GM12864 (cell line): ENCODE data around the gene PRKG1.

ENCODE experiments used
- DNase-seq: peaks from one replicate; pipeline ENCODE4 v3.0.0-alpha.2; 2011; ENCODE audit warnings: low read depth
- H3K4me3 ChIP-seq: 2 replicates; pipeline ENCODE4 v1.5.1; 2011; ENCODE audit warnings: mild to moderate bottlenecking, low read depth, low read length, control low read depth
- TF ChIP-seq, protein P1 (sequence below): IDR thresholded peaks from 2 replicates; pipeline ENCODE4 v1.5.1; 2011; ENCODE audit warnings: low read depth, mild to moderate bottlenecking, moderate library complexity, low read length, control low read depth, inconsistent platforms; ENCODE audit errors: missing control alignments

Gene PRKG1

DNA sequence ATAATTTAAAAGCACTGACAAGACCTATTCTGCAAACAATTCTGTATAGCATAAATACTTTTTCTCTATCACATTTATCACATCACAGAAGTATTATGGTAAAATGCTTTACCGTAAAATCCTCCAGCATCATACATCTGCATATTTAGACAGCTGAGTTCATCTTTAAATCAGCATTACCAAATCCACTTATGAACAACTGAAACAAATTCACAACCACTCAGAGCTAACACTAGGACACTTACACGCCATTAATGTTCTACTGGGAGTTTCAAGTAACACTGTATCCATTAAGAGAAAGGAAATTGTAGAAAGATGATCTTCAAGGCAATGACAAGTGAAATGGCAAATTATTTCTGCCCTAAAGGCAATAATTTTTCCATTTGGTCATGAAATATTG is 1134.1 kb downstream of the PRKG1 start:
- H3K4me3 ChIP-seq = no peak overlapping the region
- no peak for DNase-seq
- TF ChIP-seq, protein P1, sequence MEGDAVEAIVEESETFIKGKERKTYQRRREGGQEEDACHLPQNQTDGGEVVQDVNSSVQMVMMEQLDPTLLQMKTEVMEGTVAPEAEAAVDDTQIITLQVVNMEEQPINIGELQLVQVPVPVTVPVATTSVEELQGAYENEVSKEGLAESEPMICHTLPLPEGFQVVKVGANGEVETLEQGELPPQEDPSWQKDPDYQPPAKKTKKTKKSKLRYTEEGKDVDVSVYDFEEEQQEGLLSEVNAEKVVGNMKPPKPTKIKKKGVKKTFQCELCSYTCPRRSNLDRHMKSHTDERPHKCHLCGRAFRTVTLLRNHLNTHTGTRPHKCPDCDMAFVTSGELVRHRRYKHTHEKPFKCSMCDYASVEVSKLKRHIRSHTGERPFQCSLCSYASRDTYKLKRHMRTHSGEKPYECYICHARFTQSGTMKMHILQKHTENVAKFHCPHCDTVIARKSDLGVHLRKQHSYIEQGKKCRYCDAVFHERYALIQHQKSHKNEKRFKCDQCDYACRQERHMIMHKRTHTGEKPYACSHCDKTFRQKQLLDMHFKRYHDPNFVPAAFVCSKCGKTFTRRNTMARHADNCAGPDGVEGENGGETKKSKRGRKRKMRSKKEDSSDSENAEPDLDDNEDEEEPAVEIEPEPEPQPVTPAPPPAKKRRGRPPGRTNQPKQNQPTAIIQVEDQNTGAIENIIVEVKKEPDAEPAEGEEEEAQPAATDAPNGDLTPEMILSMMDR = no peak

DNA sequence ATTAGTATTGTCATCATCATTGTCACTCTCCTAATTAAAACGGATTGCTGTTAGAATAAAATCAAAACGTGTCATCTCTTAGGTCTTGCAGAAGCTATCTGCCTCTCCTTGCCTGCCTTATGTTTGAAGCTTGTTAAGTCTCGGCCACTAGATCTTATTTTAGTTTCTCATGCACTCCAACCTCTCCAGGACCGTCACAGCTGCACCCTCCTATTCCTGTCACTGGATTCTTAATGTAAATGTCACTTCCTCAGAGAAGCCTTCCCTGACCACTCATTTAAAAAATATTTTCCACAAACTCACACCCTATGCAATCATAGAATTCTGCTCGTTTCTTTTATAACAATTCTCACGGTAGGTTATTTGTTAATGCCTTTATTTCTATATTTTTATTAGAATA is 1135.9 kb downstream of the PRKG1 start:
- TF ChIP-seq, protein P1 = no peak
- no peak for DNase-seq

DNA sequence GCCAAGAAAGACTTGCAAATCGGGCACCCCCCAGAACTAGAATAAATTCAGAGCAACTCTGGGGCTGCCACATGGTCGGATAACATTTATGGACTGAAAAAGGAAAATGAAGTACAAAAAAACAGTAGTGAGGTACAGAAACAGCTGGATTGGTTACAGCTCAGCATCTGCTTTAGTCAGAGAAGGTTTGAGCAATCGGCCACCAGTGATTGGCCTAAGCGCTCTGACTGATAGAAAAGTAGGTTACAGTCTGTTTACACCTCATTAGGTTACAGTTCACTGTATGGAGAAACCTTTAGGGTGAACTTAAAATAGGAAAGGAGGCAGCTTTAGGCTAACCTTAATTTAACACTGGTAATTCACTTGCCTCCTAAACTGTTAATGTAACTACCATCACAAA is 1137.8 kb downstream of the PRKG1 start:
- no peak for DNase-seq
- TF ChIP-seq, protein P1 = no peak
- no peak overlapping the region for H3K4me3 ChIP-seq

More for the DNA sequence above, 1135.9 kb downstream of the PRKG1 start:
- no peak overlapping the region for H3K4me3 ChIP-seq

DNA sequence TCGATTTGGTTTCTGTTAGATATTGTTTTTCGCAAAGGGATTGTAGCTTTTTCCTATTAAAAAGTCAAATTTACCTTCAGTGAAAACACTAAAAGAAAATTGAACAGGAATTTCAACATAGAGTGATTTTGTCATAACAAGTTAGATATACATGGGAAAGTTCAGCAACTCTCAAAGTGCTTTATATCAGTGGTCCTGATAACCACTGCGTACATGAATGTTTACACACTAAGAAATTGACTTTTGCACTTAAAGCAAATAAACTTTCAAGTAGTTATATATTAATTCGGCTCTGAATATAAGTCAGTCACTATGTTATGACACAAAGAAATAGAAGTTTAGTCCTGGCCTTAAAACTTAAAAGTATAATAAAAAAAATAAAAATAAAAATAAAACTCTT is 1138.5 kb downstream of the PRKG1 start:
- DNase-seq = no peak
- no peak overlapping the region for H3K4me3 ChIP-seq
- TF ChIP-seq, protein P1 = no peak

DNA sequence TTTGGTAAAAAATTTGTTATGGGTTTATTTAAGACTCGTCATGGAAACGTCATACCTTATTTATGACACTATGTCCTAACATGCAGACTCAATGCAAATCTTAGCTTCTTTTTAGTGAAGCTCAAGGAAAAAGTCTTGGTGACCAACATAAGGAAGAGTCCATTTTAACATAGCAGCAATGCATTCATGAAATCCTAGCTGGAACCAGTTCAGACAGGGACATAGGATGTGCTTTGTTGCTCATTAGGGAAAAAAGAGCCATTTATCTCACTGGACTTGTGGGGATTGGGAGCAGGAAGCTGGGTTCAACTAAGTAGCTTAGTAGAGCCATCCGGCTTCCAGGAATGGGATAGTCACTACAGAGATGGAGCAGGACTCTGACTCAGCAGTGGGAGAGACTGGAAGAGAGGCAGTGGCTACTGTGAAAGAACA is 1139.0 kb downstream of the PRKG1 start:
- TF ChIP-seq, protein P1 = no peak
- DNase-seq = no peak
- no peak overlapping the region for H3K4me3 ChIP-seq

DNA sequence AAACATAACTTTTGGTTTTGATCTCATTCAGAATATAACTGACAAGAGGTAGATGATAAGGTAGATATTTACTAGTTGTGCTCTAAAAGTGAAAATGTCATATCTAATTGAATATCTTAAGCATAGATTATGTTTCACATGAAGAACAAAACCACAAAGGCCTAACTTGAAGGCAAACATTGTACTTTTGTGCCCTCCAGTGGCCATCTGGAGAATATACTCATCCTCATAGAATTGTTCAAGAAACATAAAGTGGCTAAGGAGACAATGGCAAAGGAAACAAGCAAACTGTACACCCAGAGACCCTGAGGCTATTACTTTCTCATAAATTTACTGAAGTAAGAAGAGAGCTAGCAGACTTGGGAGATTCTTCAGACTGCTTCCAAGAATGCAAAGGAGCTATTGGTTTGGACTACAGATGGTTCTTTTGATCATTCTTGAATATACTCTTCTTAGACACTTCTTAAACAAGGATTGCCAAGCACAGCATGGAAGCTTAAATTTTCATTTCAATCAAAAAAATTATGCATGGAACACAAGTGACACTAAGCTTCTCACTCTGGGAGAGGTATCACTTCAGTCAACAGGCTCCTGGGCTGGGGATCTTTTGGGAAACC is 1141.6 kb downstream of the PRKG1 start:
- TF ChIP-seq, protein P1 = peak; percentile 67
- DNase-seq = peak; percentile 35

DNA sequence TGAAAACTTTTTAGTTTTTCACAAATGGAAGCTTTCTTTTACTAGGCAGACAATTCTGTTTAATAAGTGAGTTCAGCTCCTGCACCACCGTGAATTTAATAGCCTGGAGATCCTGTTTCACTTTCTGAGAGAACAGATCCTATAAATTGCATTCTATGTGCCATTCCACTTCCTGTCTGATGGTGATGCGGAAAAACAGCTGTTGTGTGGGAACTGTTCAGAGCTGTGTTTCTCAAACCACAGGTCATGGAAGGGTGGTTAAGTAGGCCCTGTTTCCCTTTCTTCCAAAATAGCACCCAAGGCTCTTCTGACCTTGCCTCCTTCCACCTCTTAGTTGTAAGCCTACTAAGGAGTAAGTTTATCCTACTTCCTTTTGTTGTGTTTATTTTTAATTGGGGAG is 1142.6 kb downstream of the PRKG1 start:
- peak; percentile 33 for DNase-seq
- H3K4me3 ChIP-seq = no peak overlapping the region
- TF ChIP-seq, protein P1 = no peak

More for the DNA sequence above, 1141.6 kb downstream of the PRKG1 start:
- H3K4me3 ChIP-seq = no peak overlapping the region
